Esophagus muscularis mucosa (tissue), 4 donors: ENCODE results near the gene INPP4B. TPM values are rescaled to one million over a fixed set of nuclear protein-coding genes. Genes with fewer than 3 reads are reported as not detected.

Experiments used
- DNase-seq: peaks from one replicate; pipeline ENCODE4 v3.0.0-alpha.2; 2017; ENCODE audit errors: extremely low spot score
- H3K27ac ChIP-seq, 4 donors: fragments of 200-600 bp; sonication (generic); replicated peaks in 1 of 4; 1 replicate in 3 of 4; 2 replicates in 1 of 4; pipeline ENCODE4 v1.5.1; 2016 to 2019; ENCODE audit warnings: mild to moderate bottlenecking in 1 of 4
- H3K27me3 ChIP-seq, 4 donors: fragments of 200-600 bp; sonication (generic); one replicate each; pipeline versions ENCODE4 v1.5.1 to v1.6.0; 2016 to 2019
- H3K36me3 ChIP-seq, 4 donors: fragments of 200-600 bp; sonication (generic); one replicate each; pipeline ENCODE4 v1.5.1; 2016 to 2019
- H3K4me1 ChIP-seq, 4 donors: fragments of 200-600 bp; sonication (generic); one replicate each; pipeline ENCODE4 v1.5.1; 2016 to 2019
- H3K4me3 ChIP-seq, 4 donors: fragments of 200-600 bp; sonication (generic); 1 replicate in 2 of 4; 2 replicates in 2 of 4; pipeline ENCODE4 v1.5.1; 2016 to 2019; ENCODE audit warnings: mild to moderate bottlenecking in 4 of 4, moderate library complexity in 1 of 4
- H3K9me3 ChIP-seq, 4 donors: fragments of 200-600 bp; sonication (generic); 1 replicate in 3 of 4; 2 replicates in 1 of 4; pipeline ENCODE4 v1.5.1; 2016 to 2019
- CTCF ChIP-seq, 3 experiments: fragments of 200-600 bp in 2 of 3; fragments of 450-650 bp in 1 of 3; sonication (generic) in 2 of 3; IDR thresholded peaks; one replicate each; pipeline ENCODE4 v1.5.1; 2017 to 2019; ENCODE audit warnings: antibody characterized with exemption in 3 of 3, mild to moderate bottlenecking in 2 of 3, moderate library complexity in 1 of 3
- EP300 ChIP-seq: sonication (generic); formaldehyde crosslinking; IDR thresholded peaks from one replicate; pipeline ENCODE4 v1.6.1; 2017; ENCODE audit warnings: antibody characterized with exemption
- POLR2A ChIP-seq: fragments of 450-650 bp; IDR thresholded peaks from one replicate; pipeline ENCODE4 v1.6.1; 2017; ENCODE audit warnings: antibody characterized with exemption, moderate library complexity, mild to moderate bottlenecking, low read depth
- POLR2AphosphoS5 ChIP-seq, 2 donors: sonication (generic); formaldehyde crosslinking; IDR thresholded peaks; one replicate each; pipeline ENCODE4 v1.6.1; 2017; ENCODE audit warnings: antibody characterized with exemption in 2 of 2
- WGBS: methylation state at CpG from one replicate; pipeline ENCODE4 v1.1.5; 2018; 5-methylcytosine and 5-hydroxymethylcytosine counted together
- intact Hi-C: fragments of 100-400 bp; cut with DNase I; formaldehyde crosslinking; loops from one replicate; pipeline ENCODE4 v1.15.1; 2023
- total RNA-seq, 4 donors: library from RNA; depleted of rRNA; stranded (reverse); fragments of >200 nt; gene quantifications; one replicate each; pipeline versions ENCODE4 v1.1.0 to v1.2.1, GENCODE V29; 2016

Gene INPP4B
- total RNA-seq, 4 donors from 2014 or later: 12.7 to 23.4 (median 15.9) TPM

- 73% methylated on average over 1 of the region's 1 CpG for WGBS
- TF ChIP-seq CTCF (IDR thresholded peaks at IDR 0.05): no peak
- TF ChIP-seq POLR2AphosphoS5 (IDR thresholded peaks at IDR 0.05): no peak
- no peak for TF ChIP-seq EP300
- no peak for TF ChIP-seq POLR2A
- intact Hi-C loops: no loop called here
- Histone ChIP-seq H3K27ac (no peak overlapping the region), H3K27me3 (no peaks in the 10 kb centered on the region), H3K4me1 (no peaks in the 10 kb centered on the region), H3K4me3 (no peak overlapping the region), H3K36me3 (no peaks in the 10 kb centered on the region), H3K9me3 (no peaks in the 10 kb centered on the region)
- no peak for DNase-seq
Measured at GRCh38 chr4:142416121-142416520, 430.0 kb downstream of the INPP4B start.

GRCh38 chr4:142414366-142414990 is 431.6 kb downstream of the INPP4B start:
- intact Hi-C loops: no loop called here
- TF ChIP-seq CTCF (IDR thresholded peaks at IDR 0.05) (no peak), POLR2AphosphoS5 (IDR thresholded peaks at IDR 0.05) (no peak), EP300 (no peak), POLR2A (no peak)
- DNase-seq: no peak
- Histone ChIP-seq H3K4me1 (no peaks in the 10 kb centered on the region), H3K4me3 (no peak overlapping the region), H3K9me3 (no peaks in the 10 kb centered on the region), H3K27me3 (no peaks in the 10 kb centered on the region), H3K27ac (no peak overlapping the region), H3K36me3 (no peaks in the 10 kb centered on the region)
- 86% methylated on average over 4 of the region's 4 CpGs for WGBS

- Histone ChIP-seq H3K4me3 (no peak overlapping the region), H3K4me1 (no peaks in the 10 kb centered on the region), H3K27me3 (no peaks in the 10 kb centered on the region), H3K9me3 (no peaks in the 10 kb centered on the region), H3K36me3 (no peaks in the 10 kb centered on the region), H3K27ac (no peak overlapping the region)
- DNase-seq: no peak
- intact Hi-C loops: no loop called here
- TF ChIP-seq EP300 (no peak), POLR2AphosphoS5 (IDR thresholded peaks at IDR 0.05) (no peak), POLR2A (no peak), CTCF (IDR thresholded peaks at IDR 0.05) (no peak)
Measured at GRCh38 chr4:142413485-142413884, 432.6 kb downstream of the INPP4B start.

GRCh38 chr4:142411993-142412392 is 434.1 kb downstream of the INPP4B start:
- Histone ChIP-seq H3K27ac (no peak overlapping the region), H3K4me3 (no peak overlapping the region), H3K27me3 (no peaks in the 10 kb centered on the region), H3K4me1 (no peaks in the 10 kb centered on the region), H3K36me3 (no peaks in the 10 kb centered on the region), H3K9me3 (no peaks in the 10 kb centered on the region)
- DNase-seq: no peak
- intact Hi-C loops: no loop called here
- no peak for TF ChIP-seq CTCF (IDR thresholded peaks at IDR 0.05)
- TF ChIP-seq POLR2AphosphoS5 (IDR thresholded peaks at IDR 0.05): no peak
- no peak for TF ChIP-seq POLR2A
- TF ChIP-seq EP300: no peak

- Histone ChIP-seq H3K4me1 (peaks cover 21 to 30% (median 24%) of the 10 kb centered on the region in 4 donors), H3K36me3 (no peaks in the 10 kb centered on the region), H3K27me3 (no peaks in the 10 kb centered on the region), H3K27ac (no peak overlapping the region), H3K4me3 (no peak overlapping the region), H3K9me3 (no peaks in the 10 kb centered on the region)
- intact Hi-C loops: no loop called here
- TF ChIP-seq EP300: no peak
- no peak for TF ChIP-seq POLR2A
- no peak for TF ChIP-seq POLR2AphosphoS5 (IDR thresholded peaks at IDR 0.05)
- no peak for TF ChIP-seq CTCF (IDR thresholded peaks at IDR 0.05)
- WGBS: 93% methylated on average over 5 of the region's 5 CpGs
- no peak for DNase-seq
Measured at GRCh38 chr4:142408003-142408441, 438.1 kb downstream of the INPP4B start.
